HG03108 (cell line): Measurements from ENCODE around the gene HAO2.

Source experiments
- ATAC-seq: cut with Tn5 transposase; IDR thresholded peaks from one replicate; pipeline ENCODE4 v1.9.1; 2021; ENCODE audit warnings: moderate library complexity; ENCODE audit not compliant: unreplicated experiment

Gene HAO2

DNA sequence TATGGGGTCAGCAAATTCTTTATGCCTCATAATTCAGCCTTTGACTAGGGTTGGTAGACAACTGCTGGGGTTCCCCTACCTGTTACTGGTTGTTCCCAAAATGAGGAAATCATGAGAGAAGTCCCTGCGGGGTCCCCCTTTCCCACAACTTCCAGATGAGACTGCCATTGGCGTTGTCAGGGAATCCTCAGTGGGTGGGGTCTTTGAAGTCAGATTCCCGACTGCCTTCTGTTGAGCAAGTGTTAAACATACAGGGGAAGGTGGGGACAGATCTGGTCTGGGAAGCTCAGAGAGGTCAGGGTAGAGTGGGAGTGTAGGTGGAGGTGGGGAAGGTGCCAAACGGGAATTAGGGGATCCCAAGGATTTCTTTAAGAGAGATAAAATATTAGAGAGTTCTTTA lies 61.1 kb downstream of the HAO2 start:
- ATAC-seq = no peak

DNA sequence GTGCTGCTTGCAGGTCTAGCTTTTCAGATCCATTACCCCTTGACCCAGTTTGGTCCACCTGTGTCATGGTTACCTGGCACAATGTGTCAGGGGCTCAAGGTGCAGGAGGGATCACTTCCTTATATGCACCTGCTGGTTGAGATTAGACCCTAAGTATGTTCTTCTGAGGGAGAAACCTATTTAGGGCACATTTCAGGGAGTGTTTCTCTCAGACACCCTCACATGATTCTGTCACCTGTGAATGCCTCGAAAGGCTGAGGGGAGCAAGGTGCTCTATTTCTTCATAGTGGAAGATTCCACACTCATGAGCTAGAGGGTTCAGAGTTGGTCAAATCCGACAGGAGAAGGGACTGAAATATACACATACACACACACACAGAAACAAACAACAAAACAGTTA lies 61.9 kb downstream of the HAO2 start:
- no peak for ATAC-seq

DNA sequence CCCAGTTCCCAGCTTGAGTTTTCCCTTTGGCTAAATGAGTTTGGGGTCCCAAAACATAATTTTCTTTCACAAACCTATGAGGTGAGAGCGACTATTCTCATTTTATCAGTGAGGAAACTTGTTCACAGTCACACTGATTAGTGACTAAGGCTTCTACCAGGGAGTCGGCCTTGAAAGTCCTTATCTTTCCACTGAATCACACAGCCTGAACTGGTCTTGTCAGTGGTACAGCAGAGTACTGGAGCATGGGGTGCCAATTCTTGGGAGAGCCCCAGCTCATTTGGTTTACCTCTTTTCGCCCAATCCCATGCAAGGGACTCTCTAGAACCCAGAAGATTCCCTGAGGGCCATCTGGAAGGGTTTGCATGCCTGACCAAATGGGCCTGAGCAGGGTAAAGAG lies 63.3 kb downstream of the HAO2 start:
- ATAC-seq = no peak

DNA sequence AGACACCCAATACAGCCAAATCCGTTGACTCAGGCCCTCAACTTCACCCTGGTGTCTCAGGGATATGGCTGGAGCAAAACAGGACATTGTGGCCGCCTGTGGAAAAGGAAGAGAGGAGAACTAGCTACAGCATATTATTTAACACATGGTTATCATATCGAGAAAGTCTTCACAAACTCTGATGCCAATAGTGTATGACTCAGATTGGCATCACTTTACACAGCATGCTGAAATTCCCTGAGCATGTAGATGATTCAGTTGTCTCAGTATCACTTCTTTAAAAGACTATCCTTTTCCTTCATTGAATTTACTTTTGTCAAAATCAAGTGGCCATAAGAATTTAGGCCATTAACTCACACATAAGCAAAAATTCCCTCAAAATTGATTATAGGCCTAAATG lies 66.5 kb downstream of the HAO2 start:
- no peak for ATAC-seq

DNA sequence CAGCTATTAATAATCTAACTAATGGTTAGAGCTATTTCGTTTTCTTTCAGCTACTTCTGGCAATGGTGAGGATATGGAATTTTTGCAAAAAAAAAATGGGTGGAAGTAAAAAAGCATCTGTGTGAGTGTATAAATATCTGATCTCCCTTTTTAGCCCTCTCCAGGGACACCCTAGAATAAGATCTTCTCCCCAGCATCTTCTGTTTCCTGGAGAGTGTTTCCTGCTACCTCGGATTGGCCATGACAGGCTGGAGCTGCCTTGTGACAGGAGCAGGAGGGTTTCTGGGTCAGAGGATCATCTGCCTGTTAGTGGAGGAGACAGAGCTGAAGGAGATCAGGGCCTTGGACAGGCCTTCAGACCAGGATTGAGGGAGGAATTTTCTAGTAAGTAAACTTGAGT lies 70.2 kb downstream of the HAO2 start:
- ATAC-seq = no peak

DNA sequence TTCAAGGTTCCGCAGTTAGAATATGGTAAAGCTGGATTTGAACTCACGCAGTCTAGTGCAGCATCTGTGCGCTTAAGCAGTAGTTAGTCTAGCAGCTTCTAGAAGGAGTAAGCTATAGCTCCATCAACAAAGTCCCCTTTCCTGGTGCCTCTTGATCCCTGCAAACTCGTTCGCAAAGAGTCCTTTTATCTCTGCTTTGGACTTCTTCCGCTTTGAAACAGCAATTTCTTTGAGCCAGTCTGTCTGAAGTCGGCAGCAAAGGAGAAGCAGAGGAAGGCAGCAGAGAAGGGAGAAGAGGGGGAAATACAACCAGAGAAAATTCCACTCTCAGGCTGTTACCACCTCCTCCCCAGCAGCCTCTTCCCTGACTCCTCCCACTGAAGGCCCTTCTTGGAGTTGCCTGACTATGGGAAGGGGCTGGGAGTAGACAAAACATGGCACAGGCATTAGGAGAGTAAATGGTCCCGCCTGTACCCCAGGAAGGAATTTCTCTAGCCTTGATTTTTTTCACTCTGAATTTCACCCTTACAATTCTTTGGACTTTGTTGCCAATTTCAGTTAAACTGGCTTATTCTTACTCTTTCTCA lies 72.2 kb downstream of the HAO2 start:
- no peak for ATAC-seq

DNA sequence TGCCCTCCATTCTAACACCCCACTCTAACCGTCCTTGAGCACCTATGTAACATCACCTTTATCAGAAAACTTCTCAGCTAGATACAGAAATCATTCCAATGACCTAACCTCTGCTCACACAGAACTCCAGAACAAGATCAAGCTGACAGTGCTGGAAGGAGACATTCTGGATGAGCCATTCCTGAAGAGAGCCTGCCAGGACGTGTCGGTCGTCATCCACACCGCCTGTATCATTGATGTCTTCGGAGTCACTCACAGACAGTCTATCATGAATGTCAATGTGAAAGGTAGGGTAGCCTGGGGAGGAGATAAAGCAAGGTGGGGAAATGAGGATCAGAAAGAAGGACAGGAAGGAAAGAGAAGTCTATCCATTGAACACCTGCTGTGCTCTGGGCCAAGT lies 74.2 kb downstream of the HAO2 start:
- ATAC-seq = no peak
